HG03521 (cell line): Measurements from ENCODE around the gene FOXO3.

Source experiments
- ATAC-seq: cut with Tn5 transposase; IDR thresholded peaks from one replicate; pipeline ENCODE4 v1.9.1; 2021; ENCODE audit warnings: mild to moderate bottlenecking, moderate library complexity; ENCODE audit not compliant: unreplicated experiment

FOXO3 gene

GRCh38 chr6:108594151-108594550 is 33.4 kb downstream of the FOXO3 start:
- no peak for ATAC-seq

DNA sequence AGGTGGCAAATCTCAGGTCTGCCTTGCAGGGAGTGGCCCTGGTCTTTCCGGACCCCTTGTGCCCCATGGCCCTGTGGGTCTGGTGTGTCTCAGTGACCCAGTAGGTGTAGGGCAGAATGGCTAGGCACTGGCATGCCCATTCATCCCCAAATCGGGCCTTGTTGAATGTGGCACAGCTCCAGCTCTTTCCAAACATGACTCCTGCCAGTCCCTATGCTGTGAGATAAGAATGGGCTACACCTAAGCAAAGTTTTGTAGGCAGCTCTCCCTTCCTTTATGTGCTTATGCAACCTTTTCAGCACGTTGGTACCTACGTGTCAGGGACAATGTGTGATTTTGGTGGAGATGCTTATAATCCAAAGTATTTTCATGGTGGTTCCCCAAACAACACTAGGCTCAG is 33.9 kb downstream of the FOXO3 start:
- ATAC-seq: no peak

GRCh38 chr6:108596956-108597355 is 36.2 kb downstream of the FOXO3 start:
- no peak for ATAC-seq

- no peak for ATAC-seq
Observed at GRCh38 chr6:108597572-108598304, 37.0 kb downstream of the FOXO3 start.

- ATAC-seq: peak; percentile 85
Observed at GRCh38 chr6:108598305-108598863, 37.7 kb downstream of the FOXO3 start.

DNA sequence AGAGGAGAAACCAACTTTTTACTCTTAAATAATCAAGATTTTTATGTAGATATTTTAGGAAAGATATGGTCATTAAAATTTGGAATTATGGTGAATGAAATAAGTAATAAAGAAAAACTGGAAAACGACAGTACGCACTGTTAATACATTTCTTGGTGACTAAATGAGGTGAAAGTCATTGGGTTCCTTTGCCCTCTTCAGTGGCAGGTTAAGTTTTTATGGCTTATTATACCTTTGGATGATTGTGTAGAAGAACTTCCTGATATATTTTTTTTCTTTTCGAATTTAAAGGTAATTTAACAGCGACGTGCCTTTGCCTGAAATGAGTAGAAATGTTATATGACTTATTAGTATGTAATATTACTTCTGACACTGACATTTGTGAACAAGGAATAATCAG is 43.4 kb downstream of the FOXO3 start:
- ATAC-seq: no peak

DNA sequence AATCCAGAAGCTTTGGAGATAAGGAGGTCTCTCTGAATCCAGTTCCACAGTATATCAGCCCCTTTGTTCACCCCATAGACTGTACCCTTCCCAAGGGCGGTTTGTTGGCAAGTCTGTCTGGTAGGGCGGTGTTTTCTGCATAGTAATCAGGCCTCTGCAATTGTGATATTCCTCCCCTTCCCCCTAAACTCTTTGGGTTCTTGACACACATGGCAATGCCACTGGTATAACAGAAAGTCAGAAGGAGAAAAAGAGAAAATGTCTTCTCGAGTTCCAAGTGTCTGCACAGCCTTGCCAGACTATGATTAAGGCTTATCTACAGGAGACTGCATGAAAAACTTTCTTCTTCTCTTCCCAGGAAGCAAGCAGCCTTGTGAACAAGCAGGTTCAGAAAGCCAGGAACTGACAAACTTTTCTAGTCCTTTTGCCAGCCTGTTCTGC is 45.6 kb downstream of the FOXO3 start:
- no peak for ATAC-seq

GRCh38 chr6:108608453-108609275 is 47.9 kb downstream of the FOXO3 start:
- no peak for ATAC-seq

DNA sequence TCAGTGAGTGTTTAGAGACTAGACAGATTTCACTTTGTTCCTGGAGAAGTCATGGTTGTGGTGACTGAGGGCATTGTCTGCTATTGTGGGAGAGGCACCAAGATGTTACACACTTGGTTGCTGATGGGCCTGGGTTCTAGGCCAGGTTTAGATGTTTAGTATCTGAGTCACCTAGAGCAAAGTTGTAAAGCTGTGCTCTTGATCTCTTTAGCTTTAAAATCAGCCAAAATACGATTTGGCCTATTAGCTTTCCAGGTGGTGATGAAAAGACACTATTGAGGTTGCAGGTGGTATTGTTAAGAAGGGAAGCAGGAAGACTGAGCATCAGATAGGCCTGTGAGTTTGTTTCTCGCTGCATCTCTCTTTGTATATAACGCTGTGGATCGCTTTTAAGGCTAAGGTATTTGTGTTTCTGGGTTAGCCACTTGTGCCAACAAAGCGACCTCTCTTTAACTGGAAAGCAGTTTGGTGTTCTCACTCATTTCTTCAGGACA is 48.6 kb downstream of the FOXO3 start:
- no peak for ATAC-seq

DNA sequence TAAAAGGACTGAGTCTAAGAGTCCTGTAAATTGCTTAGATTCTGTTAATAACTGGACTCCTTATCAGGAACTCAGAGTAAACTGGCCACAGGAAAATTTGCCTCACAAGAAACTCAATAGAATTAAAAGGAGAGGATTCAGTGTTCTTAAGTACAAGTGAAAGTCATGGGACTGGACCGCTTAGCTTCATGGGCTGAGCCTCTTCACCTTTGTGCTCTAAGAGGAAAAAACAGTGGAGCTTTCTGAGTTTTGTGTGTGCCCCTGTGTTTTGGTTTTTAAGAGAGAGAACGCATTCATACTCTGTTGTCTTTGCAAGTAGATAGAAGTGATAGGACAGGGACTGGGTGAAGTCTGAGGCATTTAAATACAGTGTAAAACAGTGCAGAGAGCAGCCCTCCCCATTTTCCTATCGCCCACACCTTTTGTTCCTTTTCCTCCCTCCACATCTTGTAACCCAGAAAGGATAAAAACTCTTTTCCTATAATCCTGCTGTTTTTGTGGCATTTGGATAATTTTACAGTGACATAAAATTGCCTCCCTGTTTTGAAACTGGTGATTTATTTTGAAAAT is 49.6 kb downstream of the FOXO3 start:
- no peak for ATAC-seq

DNA sequence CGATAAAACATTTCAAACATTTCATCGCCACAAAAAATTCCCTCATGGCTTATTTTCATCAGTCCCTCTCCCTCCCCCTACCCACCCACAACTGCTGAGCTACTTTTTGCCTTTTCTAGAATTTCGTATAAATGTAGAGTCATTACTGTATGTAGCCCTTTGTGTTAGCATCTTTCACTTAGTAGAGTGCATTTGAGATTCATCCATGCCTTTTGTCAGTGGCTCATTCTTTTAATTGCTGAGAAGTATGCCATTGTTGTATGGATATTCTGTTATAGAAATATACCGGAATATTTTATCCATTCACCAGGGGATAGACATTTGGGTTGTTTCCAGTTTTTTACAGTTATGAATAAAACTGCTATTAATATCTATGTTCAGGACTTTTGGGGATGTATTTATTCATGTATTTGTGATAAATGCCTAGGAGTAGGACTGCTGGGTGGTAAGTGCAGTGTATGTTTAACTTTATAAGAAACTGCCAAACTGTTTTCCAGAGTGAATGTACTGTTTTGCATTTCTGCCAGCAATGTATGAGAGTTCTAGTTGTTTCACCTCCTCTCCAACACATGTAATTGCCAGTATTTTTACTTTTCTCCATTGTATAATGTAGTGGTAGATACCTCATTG is 50.4 kb downstream of the FOXO3 start:
- ATAC-seq: no peak

DNA sequence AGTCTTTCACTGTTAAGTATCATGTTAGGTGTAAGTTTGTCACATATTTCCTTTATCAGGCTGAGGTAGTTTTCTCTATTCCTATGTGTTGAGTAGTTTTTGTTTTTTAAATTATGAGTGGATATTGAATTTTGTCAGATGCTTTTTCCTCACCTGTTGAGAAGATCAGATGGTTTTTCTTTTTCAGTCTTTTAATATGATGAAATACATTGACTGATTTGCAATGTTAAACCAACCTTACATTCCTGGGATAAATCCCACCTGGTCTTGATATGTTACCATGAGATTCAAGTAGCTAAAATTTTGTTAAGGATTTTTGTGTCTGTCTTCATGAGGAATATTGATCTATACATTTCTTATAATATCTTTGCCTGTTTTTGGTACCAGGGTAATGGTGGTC is 52.1 kb downstream of the FOXO3 start:
- no peak for ATAC-seq

- no peak for ATAC-seq
Observed at GRCh38 chr6:108616544-108616943, 55.8 kb downstream of the FOXO3 start.

GRCh38 chr6:108616973-108617372 is 56.3 kb downstream of the FOXO3 start:
- ATAC-seq: no peak

DNA sequence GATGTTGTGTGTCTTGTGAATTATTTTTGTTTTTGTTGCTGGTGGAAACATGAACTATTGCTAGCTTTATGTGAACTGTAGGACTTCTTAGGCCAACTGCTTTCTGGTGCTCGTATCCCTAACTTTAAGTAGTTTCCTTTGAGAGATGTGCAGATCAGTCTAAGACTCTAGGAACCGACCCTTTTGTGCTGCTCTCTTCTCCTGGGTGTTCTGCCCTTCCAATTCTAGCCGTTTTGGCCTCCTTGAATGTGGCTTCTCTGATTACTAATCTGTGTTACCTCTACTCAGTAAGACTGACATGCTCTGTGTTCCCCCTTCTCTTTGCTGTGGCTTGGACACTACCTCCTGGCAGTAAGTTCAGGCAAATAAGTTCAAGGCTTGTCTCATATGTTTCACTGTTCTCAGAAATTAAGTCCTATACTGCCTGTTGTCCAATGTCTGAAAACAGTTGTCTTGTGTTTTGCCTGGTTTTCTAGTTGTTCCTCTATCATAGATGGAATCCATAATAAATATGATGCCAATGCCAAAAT is 58.0 kb downstream of the FOXO3 start:
- ATAC-seq: no peak

DNA sequence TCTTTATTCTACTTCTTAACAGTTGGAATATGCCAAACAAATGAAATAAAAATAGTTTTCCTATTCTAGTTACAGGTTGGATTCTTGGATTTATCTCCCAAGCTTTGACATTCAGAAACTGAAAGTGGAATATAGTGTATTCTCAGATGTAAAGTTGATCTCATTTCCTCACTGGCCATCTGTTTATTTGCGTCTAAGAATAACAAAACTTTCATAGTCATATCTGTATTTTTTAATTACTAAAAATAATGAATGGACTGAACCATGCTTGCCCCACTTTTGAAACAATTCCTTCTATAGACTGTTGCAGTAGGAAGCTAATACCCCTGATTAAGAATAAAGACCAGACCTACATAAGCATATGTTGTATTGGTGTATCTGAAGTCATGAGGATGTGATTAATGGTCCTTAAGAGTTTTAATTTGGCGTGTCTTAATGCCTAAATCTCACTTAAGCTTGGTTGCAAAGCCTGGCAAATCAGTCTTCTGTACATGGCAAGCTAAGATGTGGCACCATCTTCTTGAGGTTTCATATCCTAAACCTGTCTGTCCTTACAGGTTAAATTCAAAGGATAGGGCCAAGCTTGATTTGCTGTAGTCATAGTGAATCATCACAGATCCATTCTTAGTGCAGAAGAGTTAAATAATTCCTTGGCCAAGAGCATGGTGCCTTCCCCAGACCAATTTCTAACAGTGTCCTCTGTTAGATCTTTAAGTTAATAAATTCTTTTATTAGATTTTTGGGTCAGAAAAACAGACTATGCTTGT is 58.9 kb downstream of the FOXO3 start:
- ATAC-seq: no peak

DNA sequence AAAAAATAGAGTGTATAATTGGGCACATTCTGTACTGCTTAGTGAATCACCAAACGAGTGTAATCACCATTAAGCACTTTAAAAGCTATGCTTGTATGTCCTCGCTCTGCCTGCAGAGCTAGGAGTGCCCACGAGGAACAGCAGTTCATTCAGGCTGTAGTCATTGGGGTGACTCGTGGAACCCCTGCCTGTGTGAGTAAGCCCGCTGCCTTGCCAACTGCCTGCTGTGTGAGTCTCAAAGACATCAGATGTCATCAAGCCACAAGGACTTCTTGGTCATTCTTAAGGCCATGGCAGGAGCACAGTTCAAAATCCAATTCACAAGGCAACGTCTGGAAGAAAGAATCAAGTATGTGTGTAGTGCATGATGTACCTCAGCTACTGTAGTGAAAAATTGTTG is 60.4 kb downstream of the FOXO3 start:
- no peak for ATAC-seq

- no peak for ATAC-seq
Observed at GRCh38 chr6:108622641-108623298, 62.1 kb downstream of the FOXO3 start.

DNA sequence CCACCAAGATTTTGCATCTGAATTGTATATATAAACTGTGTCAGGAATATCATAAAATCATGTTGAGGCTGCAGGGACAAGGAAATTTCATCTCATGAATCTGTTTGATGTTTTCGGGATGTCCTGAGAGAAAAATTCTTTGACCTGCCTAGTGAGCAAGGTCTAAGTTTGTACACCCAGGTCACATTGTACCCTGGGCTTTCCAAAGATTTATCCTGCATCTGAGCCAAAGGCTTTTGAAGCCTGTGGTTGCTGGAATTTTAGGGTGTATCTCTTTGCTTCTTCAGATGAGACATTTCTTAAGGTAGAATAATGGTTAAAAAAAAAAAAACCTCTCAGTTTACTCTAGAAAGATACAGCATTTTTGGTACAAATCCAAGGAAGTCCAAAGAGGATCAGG is 63.3 kb downstream of the FOXO3 start:
- ATAC-seq: no peak
